Uterus (tissue), 2 donors: ENCODE measurements around the gene ZSWIM5.
"Not testable (repeated sequence)": the region's sequence is repeated elsewhere in the genome, so short reads cannot be mapped to it uniquely, and the experiment has no call there.

Source experiments
- POLR2A ChIP-seq, 2 donors: fragments of 450-650 bp; IDR thresholded peaks; one replicate each; pipeline ENCODE4 v1.6.1; 2016; ENCODE audit warnings: antibody characterized with exemption in 2 of 2, mild to moderate bottlenecking in 1 of 2, moderate library complexity in 1 of 2
- TF ChIP-seq, protein P1 (sequence below), 4 experiments: fragments of 200-600 bp in 2 of 4; fragments of 450-650 bp in 2 of 4; sonication (generic) in 2 of 4; IDR thresholded peaks; one replicate each; pipeline ENCODE4 v1.5.1; 2016 to 2019; ENCODE audit warnings: antibody characterized with exemption in 4 of 4, mild to moderate bottlenecking in 2 of 4, moderate library complexity in 1 of 4

DNA sequence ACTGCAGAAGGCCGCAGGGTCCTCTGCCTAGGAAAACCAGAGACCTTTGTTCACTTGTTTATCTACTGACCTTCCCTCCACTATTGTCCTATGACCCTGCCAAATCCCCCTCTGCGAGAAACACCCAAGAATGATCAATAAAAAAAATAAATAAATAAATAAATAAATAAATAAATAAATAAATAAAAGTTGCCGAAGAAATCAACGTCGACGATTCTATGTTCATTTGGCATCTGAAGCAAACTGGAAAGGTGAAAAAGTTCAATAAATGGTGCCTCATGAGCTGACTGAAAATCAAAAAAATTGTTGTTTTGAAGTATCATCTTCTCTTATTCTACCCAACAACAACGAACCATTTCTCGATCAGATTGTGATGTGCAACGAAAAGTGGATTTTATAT, 17.3 kb upstream of the ZSWIM5 start:
- TF ChIP-seq, protein P1, sequence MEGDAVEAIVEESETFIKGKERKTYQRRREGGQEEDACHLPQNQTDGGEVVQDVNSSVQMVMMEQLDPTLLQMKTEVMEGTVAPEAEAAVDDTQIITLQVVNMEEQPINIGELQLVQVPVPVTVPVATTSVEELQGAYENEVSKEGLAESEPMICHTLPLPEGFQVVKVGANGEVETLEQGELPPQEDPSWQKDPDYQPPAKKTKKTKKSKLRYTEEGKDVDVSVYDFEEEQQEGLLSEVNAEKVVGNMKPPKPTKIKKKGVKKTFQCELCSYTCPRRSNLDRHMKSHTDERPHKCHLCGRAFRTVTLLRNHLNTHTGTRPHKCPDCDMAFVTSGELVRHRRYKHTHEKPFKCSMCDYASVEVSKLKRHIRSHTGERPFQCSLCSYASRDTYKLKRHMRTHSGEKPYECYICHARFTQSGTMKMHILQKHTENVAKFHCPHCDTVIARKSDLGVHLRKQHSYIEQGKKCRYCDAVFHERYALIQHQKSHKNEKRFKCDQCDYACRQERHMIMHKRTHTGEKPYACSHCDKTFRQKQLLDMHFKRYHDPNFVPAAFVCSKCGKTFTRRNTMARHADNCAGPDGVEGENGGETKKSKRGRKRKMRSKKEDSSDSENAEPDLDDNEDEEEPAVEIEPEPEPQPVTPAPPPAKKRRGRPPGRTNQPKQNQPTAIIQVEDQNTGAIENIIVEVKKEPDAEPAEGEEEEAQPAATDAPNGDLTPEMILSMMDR (IDR thresholded peaks at IDR 0.05) = not testable (repeated sequence)
- TF ChIP-seq POLR2A (IDR thresholded peaks at IDR 0.05) = not testable (repeated sequence)
